Smooth muscle cell (in vitro differentiated cells): Measurements from ENCODE around the gene SH3PXD2B. TPM values are rescaled to one million over a fixed set of nuclear protein-coding genes. Genes with fewer than 3 reads are reported as not detected.

Experiments
- DNase-seq: peaks from one replicate; lab custom pipeline; 2025; ENCODE audit not compliant: unreplicated experiment; lab: John Stamatoyannopoulos, UW
- H2AFZ ChIP-seq: fragments of 200-600 bp; sonication (generic); 2 replicates; pipeline ENCODE4 v1.6.0; 2016; ENCODE audit warnings: antibody characterized with exemption, low read depth, mild to moderate bottlenecking
- H3F3A ChIP-seq: fragments of 200-600 bp; sonication (generic); 2 replicates; pipeline ENCODE4 v1.6.0; 2017; ENCODE audit warnings: antibody characterized with exemption, low read depth
- H3K27ac ChIP-seq: fragments of 200-600 bp; sonication (generic); 2 replicates; pipeline ENCODE4 v1.5.1; 2016; ENCODE audit warnings: low read depth, mild to moderate bottlenecking
- H3K27me3 ChIP-seq: fragments of 200-600 bp; sonication (generic); 2 replicates; pipeline ENCODE4 v1.6.1; 2016; ENCODE audit warnings: low read depth, mild to moderate bottlenecking
- H3K36me3 ChIP-seq: fragments of 200-600 bp; sonication (generic); 2 replicates; pipeline ENCODE4 v1.5.1; 2016; ENCODE audit warnings: low read depth
- H3K4me1 ChIP-seq: fragments of 200-600 bp; sonication (generic); 2 replicates; pipeline ENCODE4 v1.5.1; 2016; ENCODE audit warnings: low read depth
- H3K4me2 ChIP-seq: fragments of 200-600 bp; sonication (generic); 2 replicates; pipeline ENCODE4 v1.6.0; 2016; ENCODE audit warnings: mild to moderate bottlenecking
- H3K4me3 ChIP-seq: fragments of 200-600 bp; sonication (generic); 2 replicates; pipeline ENCODE4 v1.5.1; 2016; ENCODE audit warnings: mild to moderate bottlenecking
- H3K79me2 ChIP-seq: fragments of 200-600 bp; sonication (generic); 2 replicates; pipeline ENCODE4 v1.6.0; 2016; ENCODE audit warnings: low read depth, mild to moderate bottlenecking
- H3K9ac ChIP-seq: fragments of 200-600 bp; sonication (generic); 2 replicates; pipeline ENCODE4 v1.6.0; 2016; ENCODE audit warnings: low read depth
- H3K9me3 ChIP-seq: fragments of 200-600 bp; sonication (generic); replicated peaks from 2 replicates; pipeline ENCODE4 v1.5.1; 2016; ENCODE audit warnings: low read depth
- H4K20me1 ChIP-seq: fragments of 200-600 bp; sonication (generic); 2 replicates; pipeline ENCODE4 v1.6.0; 2016; ENCODE audit warnings: low read depth
- CTCF ChIP-seq: fragments of 200-600 bp; sonication (generic); IDR thresholded peaks from 2 replicates; pipeline ENCODE4 v1.5.1; 2017; ENCODE audit warnings: borderline replicate concordance, mild to moderate bottlenecking, antibody characterized with exemption; ENCODE audit not compliant: insufficient read depth, poor library complexity, severe bottlenecking
- WGBS: methylation state at CpG from one replicate; pipeline ENCODE4 v1.1.7; 2016; ENCODE audit warnings: low lambda C conversion rate; 5-methylcytosine and 5-hydroxymethylcytosine counted together
- polyA plus RNA-seq: library from polyadenylated mRNA; unstranded; fragments of >200 nt; fragmentation: Nextera tagmentation; extraction: Ambion mirVana; gene quantifications from 2 replicates; pipeline ENCODE4 v1.2.1, GENCODE V29; 2016
- total RNA-seq: library from RNA; depleted of rRNA; stranded (reverse); fragments of >200 nt; gene quantifications from 2 replicates; pipeline ENCODE4 v1.2.3, GENCODE V29; 2014

SH3PXD2B gene
- total and polyA plus RNA-seq, 2 experiments from 2014 or later, result 36.5 to 39.4 TPM

GRCh38 chr5:172312286-172312685, 142.0 kb downstream of the SH3PXD2B start:
- no peak for TF ChIP-seq CTCF
- H4K20me1 ChIP-seq, result no peaks in the 10 kb centered on the region
- DNase-seq, result no peak
- H3K9me3 ChIP-seq, result no peaks in the 10 kb centered on the region
- no peaks in the 10 kb centered on the region for H3F3A ChIP-seq
- no peak overlapping the region for H3K4me2 ChIP-seq
- H3K4me3 ChIP-seq, result no peak overlapping the region
- H3K27me3 ChIP-seq, result no peaks in the 10 kb centered on the region
- no peak overlapping the region for H3K27ac ChIP-seq
- H3K79me2 ChIP-seq, result no peaks in the 10 kb centered on the region
- H3K4me1 ChIP-seq, result no peaks in the 10 kb centered on the region
- no peak overlapping the region for H2AFZ ChIP-seq
- WGBS, result 57% methylated on average over 1 of the region's 1 CpG
- no peaks in the 10 kb centered on the region for H3K36me3 ChIP-seq
- H3K9ac ChIP-seq, result no peak overlapping the region

GRCh38 chr5:172311605-172312004, 142.7 kb downstream of the SH3PXD2B start:
- no peaks in the 10 kb centered on the region for H3K4me1 ChIP-seq
- 94% methylated on average over 4 of the region's 4 CpGs for WGBS

DNA sequence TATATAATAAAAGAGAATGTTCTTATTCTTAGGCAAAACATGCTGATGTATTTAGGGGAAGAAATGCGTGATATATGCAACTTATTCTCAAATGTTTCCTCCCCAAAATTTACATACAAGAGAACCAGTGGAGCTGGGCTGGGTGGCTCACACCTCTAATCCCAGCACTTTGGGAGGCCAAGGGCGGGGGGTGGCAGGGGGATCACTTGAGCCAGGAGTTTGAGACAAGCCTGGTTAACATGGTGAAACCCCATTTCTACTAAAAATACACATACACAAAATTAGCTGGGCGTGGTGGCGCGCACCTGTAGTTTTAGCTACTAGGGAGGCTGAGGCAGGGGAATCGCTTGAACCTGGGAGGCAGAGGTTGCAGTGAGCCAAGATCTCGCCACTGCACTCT, 143.3 kb downstream of the SH3PXD2B start:
- Histone ChIP-seq H3K36me3 (no peaks in the 10 kb centered on the region), H3K4me2 (no peak overlapping the region), H2AFZ (no peak overlapping the region), H3K4me1 (no peaks in the 10 kb centered on the region), H3K27me3 (no peaks in the 10 kb centered on the region), H3K79me2 (no peaks in the 10 kb centered on the region), H3F3A (no peaks in the 10 kb centered on the region), H3K27ac (no peak overlapping the region), H3K4me3 (no peak overlapping the region), H3K9ac (no peak overlapping the region), H4K20me1 (no peaks in the 10 kb centered on the region), H3K9me3 (no peaks in the 10 kb centered on the region)
- no peak for DNase-seq
- TF ChIP-seq CTCF, result no peak
- WGBS, result 96% methylated on average over 7 of the region's 7 CpGs

More at GRCh38 chr5:172311605-172312004, 142.7 kb downstream of the SH3PXD2B start:
- H3F3A ChIP-seq, result no peaks in the 10 kb centered on the region
- no peak for TF ChIP-seq CTCF
- no peak overlapping the region for H2AFZ ChIP-seq
- no peak overlapping the region for H3K27ac ChIP-seq
- no peak overlapping the region for H3K4me3 ChIP-seq
- H3K9ac ChIP-seq, result no peak overlapping the region
- no peaks in the 10 kb centered on the region for H3K27me3 ChIP-seq
- no peaks in the 10 kb centered on the region for H4K20me1 ChIP-seq
- H3K9me3 ChIP-seq, result no peaks in the 10 kb centered on the region
- H3K79me2 ChIP-seq, result no peaks in the 10 kb centered on the region
- H3K36me3 ChIP-seq, result no peaks in the 10 kb centered on the region
- H3K4me2 ChIP-seq, result no peak overlapping the region
- no peak for DNase-seq

DNA sequence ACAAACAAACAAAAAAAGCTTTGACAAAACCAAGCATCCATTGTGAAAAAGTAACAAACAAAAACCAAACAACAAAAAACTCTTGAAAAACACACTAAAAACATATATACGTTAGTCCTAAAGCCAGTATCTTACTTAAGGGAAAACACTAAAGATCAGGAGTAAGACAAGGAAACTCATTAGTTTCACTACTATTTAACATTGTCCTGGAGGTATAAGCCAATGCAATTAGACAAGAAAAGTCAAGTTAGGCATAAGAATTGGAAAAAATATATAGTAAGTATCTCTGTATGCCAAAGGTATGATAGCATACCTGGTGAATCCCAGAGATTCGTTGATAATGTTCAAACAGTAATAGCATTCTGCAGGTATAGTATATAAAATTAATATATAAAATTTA, 148.9 kb downstream of the SH3PXD2B start:
- Histone ChIP-seq H3K27ac (no peak overlapping the region), H3K9ac (no peak overlapping the region), H3K27me3 (no peaks in the 10 kb centered on the region), H3K9me3 (no peaks in the 10 kb centered on the region), H3K79me2 (no peaks in the 10 kb centered on the region), H3K4me2 (no peak overlapping the region), H3K36me3 (no peaks in the 10 kb centered on the region), H2AFZ (no peak overlapping the region), H3K4me1 (no peaks in the 10 kb centered on the region), H3F3A (no peaks in the 10 kb centered on the region), H4K20me1 (no peaks in the 10 kb centered on the region), H3K4me3 (no peak overlapping the region)
- no peak for TF ChIP-seq CTCF
- WGBS, result 91% methylated on average over 2 of the region's 2 CpGs
- no peak for DNase-seq
